ENCODE measurements around the gene COX5B.
"Not testable (repeated sequence)": the region's sequence is repeated elsewhere in the genome, so short reads cannot be mapped to it uniquely, and the experiment has no call there.

The COX5B gene

DNA sequence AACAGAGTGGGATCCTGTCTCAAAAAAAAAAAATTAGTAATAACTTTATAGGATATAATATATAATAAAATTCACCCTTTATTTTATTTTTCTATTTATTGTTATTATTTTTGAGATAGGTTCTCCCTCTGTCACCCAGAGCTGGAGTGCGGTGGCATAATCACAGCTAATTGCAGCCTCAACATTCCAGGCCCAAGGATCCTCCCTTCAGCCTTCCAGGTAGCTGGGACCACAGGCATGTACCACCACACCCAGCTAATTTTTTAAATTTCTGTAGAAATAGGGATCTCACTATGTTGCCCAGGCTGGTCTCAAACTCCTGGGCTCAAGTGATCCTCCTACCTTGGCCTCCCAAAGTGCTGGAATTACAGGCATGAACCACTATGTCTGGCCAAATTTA is 24.6 kb downstream of the COX5B start:
- H3K4me3 ChIP-seq (ENCODE audit: low read depth, low read length) = no peak overlapping the region

DNA sequence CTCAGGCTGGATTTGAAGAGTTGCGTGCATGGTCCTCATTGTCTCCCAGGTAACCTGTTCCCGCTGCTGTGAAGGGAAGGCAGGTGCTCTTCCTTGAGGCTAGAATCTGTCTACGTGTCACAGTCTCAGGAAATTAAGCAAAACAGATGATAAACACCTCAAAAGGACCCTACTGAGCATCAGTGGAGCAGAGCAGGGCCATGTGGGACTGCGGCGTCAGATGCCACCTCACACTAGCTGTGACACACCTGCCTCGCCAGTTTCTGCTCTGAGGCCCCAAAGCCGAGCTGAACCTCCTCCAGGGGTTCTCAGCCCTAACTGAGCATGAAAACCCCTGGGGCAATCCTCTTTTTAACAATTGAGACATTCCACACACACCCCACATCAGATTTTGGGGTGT is 25.7 kb downstream of the COX5B start:
- DNase-seq (ENCODE audit: low read depth) = no peak
- no peak overlapping the region for H3K4me3 ChIP-seq (ENCODE audit: low read depth, low read length)

More for the DNA sequence above, 24.6 kb downstream of the COX5B start:
- DNase-seq (ENCODE audit: low read depth) = no peak

DNA sequence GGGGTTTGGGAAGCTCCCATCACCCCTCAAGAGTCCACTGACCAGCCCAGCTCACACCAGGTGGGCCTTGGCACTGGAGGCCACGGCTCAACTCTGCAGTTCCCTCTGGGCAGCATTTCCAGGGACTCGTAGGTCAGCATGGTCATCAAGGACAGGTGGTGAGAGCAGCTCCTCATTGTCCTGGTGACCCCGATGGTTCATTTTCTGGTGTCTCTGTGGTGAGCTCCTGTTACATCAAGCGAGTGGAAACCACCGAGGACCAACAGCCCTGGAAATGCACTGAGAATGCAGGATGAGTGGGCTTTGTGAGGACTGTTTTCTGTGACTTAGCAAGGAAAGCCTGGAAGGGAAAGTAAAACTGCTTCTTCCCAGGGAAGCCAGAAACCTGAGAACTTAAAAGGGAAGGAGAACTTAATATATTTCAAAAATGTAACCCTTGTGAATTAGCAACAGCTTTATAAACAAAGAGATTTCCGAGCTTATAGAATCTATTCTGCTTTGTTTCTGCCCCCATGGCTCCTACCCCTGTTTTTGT is 26.8 kb downstream of the COX5B start:
- not testable (repeated sequence) for H3K4me3 ChIP-seq (ENCODE audit: low read depth, low read length); DNase-seq (ENCODE audit: low read depth)

DNA sequence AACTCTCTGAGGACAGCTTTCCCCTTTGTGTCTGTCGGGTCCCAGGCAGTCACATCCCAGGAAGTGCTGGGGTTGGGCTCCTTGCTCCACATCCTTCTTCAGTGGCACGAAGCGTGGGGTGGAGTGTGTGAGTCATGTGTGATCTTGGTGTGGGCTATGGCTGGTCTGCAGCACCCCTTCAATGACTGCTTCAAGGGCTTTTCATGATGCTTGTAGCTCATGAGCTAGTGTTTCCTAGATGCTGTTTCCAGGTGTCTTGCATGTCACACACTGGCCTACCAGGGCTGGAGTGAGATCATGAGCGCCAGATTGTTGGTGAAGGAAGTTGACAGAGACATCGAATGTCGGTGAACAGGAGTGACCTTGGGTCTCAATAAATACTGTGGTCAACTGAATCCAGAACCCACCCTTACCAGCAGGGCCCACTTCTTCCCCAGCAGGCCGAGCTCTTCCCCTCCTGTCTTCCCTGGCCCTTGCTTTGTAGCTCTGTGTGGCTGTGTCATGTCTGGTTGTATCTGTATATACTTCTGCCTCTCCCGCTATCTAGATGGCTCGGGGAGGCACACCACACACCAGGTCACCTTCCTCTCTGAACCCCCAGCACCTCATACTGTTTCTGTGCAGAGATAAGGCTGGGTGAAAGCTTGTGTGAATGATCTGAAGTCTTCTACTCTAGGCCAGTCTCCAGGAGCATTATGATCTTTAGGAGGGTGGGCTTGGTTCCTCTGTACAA is 27.5 kb downstream of the COX5B start:
- DNase-seq (ENCODE audit: low read depth) = no peak
- H3K4me3 ChIP-seq (ENCODE audit: low read depth, low read length) = no peak overlapping the region

DNA sequence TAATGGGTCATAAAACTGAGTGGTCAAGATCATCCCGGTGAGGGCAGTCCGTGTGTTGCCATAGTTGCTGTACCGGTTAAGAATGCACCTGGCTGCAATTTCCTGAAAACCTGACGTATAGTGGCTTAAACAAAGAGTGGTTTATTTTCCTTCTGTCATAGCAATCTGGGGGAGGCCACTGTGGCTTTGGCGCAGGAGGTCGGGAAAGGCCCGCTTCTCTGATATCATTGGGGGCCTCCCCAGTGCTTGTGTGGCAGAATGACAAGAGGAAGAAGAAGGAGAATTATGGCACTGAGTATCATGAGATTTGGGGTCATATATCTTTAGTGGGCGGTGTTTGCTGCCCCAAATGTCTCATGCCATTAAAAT is 28.0 kb downstream of the COX5B start:
- no peak overlapping the region for H3K4me3 ChIP-seq (ENCODE audit: low read depth, low read length)
- no peak for DNase-seq (ENCODE audit: low read depth)

DNA sequence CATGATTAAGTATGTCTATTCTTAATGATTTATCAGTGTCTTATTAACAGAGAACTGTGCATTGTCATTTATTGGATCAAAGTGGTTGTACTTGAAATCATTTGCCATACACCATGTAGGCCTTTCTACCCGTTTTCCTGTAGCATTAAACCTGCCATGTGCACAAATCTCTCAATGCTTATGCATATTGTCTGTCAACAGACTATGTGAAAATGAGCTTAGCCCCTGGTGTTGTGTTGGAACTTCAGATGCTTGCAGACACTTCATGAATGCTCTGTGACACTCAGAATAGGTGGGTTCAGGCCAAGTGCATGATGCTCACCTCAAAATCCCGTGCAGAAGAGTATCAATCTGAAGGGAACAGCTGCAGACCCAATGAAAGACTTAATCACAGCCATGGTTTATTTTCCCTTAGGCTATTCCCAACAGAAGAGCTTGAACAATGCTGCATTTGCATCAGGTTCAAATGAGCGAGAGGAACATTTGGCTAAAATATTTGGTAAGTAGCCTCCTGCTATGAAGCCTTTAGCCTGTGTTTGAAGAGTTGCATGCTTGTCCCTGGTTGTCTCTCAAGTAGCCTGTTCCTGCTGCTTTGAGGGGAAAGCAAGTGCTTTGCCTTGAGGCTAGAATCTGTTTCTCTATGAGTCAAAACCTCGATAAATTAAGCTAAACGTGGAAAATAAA is 29.7 kb downstream of the COX5B start:
- no peak for DNase-seq (ENCODE audit: low read depth)
- H3K4me3 ChIP-seq (ENCODE audit: low read depth, low read length) = no peak overlapping the region

DNA sequence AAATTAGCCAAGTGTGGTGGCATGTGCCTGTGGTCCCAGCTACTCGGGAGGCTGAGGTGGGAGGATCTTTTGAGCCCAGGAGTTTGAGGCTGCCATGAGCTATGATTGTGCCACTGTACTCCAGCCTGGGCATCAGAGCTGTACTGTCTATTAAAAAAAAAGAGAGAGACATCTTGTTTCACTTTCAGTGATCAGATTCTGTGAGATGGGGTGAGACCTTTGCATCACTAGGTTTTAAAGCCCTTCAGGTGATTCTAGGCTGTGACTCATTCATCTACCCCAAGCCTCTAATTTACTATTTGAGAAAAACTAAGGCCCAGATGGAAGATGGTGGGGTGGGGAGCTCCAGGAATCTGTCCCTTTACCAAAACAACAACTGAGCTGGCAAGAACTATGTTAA is 30.8 kb downstream of the COX5B start:
- DNase-seq (ENCODE audit: low read depth) = no peak
- no peak overlapping the region for H3K4me3 ChIP-seq (ENCODE audit: low read depth, low read length)

DNA sequence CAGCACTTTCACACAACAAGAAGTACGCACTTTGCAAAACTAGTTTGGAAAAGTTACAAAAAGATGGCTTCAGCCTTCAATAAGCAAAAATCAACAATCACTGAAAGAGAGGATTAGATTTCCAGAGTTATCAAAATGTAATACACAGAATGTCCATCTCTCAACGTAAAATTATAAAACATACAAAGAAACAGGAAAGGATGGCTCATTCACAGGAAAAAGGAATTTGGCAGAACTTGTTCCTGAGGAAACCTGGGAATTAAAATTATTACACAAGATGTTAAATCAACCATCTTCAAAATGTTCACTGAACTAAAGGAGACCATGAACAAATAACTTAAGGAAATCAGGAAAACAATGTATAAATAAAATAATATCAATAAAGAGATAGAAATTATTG is 31.6 kb downstream of the COX5B start:
- H3K4me3 ChIP-seq (ENCODE audit: low read depth, low read length) = no peak overlapping the region
- no peak for DNase-seq (ENCODE audit: low read depth)

DNA sequence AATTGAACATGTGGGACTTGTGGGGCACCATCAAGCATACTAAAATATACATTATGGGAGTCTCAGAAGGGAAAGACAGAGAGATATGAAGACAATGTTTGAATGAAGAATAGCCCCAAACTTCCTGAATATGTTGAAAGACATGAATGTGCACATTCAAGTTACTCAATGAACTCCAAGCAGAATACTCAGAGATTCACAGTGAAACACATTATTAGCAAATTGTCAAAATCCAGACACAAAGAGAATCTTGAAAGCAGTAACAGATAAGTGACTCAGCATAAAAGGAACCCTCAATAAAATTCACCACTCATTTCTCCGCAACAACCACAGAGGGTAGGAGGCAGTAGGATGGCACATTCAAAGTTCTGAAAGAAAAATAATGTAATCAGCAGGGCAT is 32.4 kb downstream of the COX5B start:
- DNase-seq (ENCODE audit: low read depth) = no peak
- H3K4me3 ChIP-seq (ENCODE audit: low read depth, low read length) = no peak overlapping the region

DNA sequence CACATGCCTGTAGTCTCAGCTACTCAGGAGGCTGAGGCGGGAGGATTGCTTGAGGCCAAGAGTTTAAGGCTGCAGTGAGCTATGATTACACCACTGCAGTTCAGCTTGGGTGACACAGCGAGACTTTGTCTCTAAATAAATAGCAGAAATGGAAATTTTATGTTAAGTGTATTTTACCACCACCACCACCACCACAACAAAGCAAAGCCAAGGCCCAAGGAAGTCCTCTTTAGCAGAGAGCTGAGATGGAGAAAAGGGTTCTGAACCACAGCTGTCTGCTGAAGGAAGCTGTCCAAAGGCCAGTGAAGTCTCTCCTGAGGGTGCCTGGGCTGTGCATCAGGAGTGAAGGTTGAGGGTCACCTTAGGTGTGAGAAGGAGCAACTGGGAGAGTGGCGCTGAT is 41.4 kb downstream of the COX5B start:
- not testable (repeated sequence) for DNase-seq (ENCODE audit: low read depth); H3K4me3 ChIP-seq (ENCODE audit: low read depth, low read length)

DNA sequence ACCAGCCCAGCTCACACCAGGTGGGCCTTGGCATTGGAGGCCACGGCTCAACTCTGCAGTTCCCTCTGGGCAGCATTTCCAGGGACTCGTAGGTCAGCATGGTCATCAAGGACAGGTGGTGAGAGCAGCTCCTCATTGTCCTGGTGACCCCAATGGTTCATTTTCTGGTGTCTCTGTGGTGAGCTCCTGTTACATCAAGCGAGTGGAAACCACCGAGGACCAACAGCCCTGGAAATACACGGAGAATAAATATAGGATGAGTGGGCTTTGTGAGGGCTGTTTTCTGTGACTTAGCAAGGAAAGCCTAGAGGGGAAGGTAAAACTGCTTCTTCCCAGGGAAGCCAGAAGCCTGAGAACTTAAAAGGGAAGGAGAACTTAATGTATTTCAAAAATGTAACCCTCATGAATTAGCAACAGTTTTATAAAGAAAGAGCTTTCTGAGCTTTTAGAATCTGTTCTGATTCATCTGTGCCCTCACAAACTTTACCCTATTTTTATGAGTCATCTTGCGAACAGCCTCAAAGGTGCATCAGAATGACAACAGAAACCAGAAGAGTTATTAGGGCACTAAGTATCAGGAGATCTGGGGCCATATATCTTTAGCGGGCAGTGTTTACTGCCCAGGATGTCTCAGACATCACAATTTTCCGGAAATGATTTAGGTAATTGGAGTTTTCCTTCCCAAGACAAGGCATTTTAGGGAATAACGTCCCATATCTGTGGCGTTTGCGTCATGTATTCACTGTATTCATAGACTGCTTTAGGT is 42.4 kb downstream of the COX5B start:
- no peak for DNase-seq (ENCODE audit: low read depth)
- no peak overlapping the region for H3K4me3 ChIP-seq (ENCODE audit: low read depth, low read length)

DNA sequence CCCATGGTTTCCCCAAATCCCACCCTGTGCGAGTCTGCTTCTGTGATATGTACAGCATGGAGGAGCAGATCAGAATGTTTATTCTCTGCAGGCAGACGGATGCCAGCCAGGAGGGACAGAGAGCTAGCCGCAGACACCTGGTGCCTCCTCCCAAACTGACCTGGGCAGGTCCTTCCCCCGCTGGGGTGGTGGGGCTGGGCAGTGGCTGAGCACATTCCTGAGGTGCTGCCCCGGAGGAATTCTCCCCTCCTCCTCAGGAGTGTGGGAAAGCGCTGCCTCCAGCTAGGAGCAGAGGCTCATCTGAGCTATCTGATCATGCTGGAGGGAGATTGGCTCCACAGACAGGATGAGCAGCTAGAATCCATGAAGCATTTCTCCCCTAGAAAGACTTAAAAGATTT is 45.3 kb downstream of the COX5B start:
- DNase-seq (ENCODE audit: low read depth) = no peak
- H3K4me3 ChIP-seq (ENCODE audit: low read depth, low read length) = no peak overlapping the region

DNA sequence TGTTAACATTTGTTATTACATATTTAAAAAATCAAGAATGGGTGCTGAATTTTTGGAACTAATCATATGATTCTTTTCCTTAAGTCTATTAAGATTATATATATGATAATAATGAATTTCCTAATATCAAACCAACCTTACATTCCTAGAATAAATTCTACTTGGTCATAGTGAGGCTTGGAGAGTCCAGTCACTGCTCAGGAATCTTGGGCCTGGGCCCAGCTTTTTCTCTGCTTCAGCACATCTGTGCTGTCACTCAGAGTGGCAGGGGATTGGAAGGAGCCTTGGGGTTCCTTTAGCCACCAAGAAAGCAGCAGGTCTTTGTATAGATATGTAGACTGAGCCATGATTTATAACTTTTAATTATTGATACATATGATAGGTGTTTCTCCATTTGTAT is 47.6 kb downstream of the COX5B start:
- no peak overlapping the region for H3K4me3 ChIP-seq (ENCODE audit: low read depth, low read length)
- DNase-seq (ENCODE audit: low read depth) = no peak

DNA sequence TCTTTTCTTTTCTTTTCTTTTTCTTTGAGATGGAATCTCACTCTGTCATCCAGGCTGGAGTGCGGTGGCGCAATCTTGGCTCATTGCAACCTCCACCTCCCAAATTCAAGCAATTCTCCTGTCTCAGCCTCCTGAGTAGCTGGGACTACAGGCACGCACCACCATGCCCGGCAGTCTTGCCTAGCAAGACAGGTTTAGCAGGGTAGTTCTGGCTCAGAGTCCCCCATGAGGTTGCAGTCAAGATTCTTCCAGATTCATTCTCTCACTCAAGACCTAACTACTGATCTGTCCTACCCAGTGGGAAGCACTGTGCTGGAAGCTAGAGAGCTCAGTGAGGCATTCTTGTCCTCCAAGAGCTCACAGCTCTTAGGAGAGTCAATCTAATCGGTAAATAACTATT is 49.9 kb downstream of the COX5B start:
- DNase-seq (ENCODE audit: low read depth) = no peak
- no peak overlapping the region for H3K4me3 ChIP-seq (ENCODE audit: low read depth, low read length)

DNA sequence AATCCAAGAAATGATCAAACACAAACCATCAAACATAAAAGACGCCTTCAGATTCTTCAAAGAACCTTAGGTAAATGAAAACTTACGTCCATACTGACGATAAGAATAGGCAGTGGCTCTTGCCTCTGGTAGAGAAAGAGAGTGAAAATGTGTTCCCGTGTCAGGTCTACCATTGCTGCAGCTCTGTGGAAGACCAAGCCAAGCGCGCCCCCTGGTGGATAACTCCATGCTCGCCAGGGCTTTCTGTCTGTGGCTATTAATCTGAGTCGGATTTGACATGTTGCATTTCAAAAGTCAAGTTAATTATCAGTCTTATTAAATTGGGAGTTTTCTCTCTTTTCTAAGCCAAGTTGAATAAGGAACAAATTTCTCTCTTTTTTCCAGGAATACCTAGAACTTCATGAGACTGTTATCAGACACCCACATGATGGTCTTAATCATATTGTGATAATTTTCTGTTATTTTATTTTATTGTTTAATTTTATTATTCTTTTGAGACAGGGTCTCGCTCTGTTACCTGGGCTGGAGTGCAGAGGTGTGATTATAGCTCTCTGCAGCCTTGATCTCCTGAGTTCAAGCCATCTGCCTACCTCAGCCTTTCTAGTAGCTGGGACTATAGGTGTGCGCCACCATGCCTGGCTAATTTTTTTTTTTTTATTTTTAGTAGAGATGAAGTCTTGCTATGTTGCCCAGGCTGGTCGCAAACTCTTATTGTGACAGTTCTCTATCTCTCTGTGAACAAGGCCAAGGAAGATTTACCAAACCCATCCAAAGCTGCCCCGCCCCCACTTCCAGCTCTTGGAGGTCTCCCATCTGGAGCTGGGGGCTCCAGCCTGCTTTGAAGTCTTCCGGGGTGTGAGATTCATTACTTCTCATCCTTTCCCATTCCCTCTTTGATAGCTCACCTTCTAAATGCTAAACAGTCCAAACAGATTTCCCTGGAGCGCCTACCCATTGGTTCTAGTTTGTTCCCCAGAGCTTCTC is 51.7 kb downstream of the COX5B start:
- DNase-seq (ENCODE audit: low read depth) = peak; percentile 31
- H3K4me3 ChIP-seq (ENCODE audit: low read depth, low read length) = no peak overlapping the region

Data from skeletal muscle cell (primary cell).